NCI-H345 treated with DMSO at 0.1 percent for 48 hours (cell line): Measurements from ENCODE around the gene TUBG1.
A peak's percentile ranks its signal among the peaks of the same experiment; 100 is the strongest.

Source experiments
- DNase-seq: peaks from one replicate; lab custom pipeline; 2025; ENCODE audit not compliant: unreplicated experiment; lab: John Stamatoyannopoulos, UW

The TUBG1 gene

DNA sequence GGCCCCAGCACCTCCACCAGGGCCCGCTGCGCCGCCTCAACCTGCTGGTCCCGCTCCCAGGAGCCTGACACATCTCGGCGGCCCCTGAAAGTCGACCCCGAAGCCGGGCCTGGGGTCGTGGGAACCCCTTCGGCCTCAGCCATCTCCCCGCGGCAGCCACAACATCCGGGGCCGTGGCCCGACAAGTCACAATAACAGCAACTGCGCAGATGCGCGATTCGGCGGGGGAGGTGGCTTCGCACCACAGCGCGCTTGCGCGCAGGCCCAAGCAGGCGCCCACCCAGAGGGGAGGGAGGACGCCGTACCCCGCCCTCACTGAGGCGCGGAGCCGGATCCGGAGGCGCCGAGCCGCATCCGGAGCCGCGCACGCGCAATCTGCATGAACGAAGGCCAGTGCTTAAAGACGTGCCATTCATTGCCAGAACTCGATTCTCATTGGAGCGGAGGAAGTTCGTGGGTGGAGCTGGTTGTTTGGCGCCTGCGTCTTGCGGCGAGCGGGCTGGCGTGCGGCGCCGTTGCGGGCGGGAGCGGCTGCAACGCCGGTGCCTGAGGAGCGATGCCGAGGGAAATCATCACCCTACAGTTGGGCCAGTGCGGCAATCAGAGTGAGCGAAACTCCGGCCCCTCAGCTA lies at the start of gene TUBG1, which contains the start of gene RETREG3:
Gene TUBG1, plus strand, starts transcription at position 502 of the 632 bp plus-strand sequence. Its CDS starts 55 bp downstream, at position 557.
Gene RETREG3, minus strand, starts transcription at position 193 of the 632 bp plus-strand sequence. Its CDS starts 50 bp downstream, at position 143.
- DNase-seq, result peak; percentile 98

DNA sequence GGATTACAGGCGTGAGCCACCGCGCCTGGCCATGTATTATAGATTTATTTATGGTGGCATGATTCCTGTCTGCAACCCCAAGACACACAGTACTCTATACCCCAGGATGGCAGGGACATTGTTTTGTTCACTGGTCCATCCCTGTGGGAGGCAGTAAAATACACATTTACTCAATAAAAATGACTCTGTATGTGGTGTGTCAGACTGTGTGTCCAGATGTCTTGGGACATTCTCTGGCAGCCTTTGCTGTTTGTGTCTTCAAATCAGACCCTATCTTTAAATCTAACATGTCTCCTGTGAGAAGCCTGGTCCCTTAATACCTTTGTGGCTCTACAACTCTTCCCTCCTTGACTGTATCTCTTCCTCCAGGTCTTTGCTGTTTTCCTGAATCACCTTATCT lies 49.2 kb upstream of the TUBG1 start:
- no peak for DNase-seq

DNA sequence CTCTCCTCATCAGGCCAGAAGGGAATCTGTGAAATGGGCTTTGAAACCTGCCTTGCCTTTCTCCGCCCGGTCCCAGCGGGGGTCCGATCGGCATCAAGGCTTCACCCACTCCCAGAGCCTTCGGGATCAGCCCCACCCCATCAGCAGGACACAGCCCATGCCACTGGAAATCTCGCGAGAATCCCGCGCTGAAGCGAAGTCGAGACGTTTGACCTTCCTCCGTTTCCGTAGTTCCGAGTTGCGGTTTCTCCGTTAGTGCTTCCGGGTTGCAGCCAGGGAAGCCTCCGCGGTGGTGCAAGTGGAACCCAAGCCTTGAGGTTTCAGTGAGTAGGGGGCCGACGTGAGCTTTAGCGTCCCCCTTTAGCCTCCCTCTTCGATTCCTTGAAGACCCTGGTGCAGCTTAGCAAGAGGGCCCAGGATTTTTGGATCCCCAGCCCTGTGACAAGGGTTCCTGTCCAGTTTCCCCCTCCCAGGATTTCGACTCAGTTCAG lies 47.5 kb upstream of the TUBG1 start, which contains the start of gene COASY:
Gene COASY, plus strand, starts transcription at position 252 of the 491 bp plus-strand sequence. CDS start 475 bp downstream, outside the sequence.
- DNase-seq, result peak; percentile 93

- no peak for DNase-seq
Measured at GRCh38 chr17:42562388-42563142, 46.9 kb upstream of the TUBG1 start.

DNA sequence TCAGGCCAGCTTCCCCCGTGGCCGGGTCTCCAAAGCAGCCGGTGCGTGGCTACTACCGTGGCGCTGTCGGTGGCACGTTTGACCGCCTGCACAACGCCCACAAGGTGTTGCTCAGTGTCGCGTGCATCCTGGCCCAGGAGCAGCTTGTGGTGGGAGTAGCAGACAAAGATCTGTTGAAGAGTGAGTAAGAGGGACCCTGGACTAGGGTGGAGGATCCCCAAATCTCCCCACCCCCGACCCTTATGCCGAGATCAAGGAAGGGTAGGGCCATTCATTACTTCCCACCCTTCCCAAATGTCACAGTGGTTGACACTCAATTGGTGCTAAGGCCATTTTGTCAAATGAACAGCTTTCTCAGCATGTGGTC lies 46.4 kb upstream of the TUBG1 start:
- no peak for DNase-seq

DNA sequence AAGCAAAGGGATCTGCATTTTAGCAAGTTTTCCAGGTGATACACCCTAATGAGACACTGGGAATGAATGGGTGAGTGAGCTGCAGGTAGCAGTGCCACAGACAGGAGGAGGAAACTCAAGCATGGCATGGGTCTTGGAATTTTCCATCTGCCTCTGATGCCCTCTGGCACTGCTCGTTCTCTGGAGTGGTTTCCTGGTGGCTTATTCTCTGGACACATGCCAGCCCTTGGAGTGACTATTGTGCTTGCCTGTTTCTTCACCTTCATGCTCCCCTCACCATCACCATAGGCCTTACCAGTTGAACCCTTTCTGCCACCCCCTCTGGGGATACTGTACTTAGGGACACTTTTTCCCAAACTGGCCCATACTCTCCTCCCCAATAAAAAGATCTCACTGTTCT lies 45.9 kb upstream of the TUBG1 start:
- DNase-seq, result no peak

DNA sequence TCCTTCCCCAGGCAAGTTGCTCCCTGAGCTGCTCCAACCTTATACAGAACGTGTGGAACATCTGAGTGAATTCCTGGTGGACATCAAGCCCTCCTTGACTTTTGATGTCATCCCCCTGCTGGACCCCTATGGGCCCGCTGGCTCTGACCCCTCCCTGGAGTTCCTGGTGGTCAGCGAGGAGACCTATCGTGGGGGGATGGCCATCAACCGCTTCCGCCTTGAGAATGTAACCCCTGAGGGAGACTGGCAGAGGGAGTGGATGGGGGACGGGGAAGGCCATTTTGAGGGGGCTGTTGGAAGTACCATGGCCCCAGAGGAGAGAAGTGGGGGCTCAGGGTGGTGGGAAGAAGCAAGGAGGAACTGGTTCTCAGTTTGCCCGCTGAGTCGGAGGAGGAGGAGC lies 45.5 kb upstream of the TUBG1 start:
- DNase-seq, result no peak

GRCh38 chr17:42564815-42565522 lies 44.5 kb upstream of the TUBG1 start:
- DNase-seq, result no peak

- no peak for DNase-seq
Measured at GRCh38 chr17:42565523-42566214, 43.8 kb upstream of the TUBG1 start.

GRCh38 chr17:42566215-42566882 lies 43.1 kb upstream of the TUBG1 start:
- DNase-seq, result no peak

DNA sequence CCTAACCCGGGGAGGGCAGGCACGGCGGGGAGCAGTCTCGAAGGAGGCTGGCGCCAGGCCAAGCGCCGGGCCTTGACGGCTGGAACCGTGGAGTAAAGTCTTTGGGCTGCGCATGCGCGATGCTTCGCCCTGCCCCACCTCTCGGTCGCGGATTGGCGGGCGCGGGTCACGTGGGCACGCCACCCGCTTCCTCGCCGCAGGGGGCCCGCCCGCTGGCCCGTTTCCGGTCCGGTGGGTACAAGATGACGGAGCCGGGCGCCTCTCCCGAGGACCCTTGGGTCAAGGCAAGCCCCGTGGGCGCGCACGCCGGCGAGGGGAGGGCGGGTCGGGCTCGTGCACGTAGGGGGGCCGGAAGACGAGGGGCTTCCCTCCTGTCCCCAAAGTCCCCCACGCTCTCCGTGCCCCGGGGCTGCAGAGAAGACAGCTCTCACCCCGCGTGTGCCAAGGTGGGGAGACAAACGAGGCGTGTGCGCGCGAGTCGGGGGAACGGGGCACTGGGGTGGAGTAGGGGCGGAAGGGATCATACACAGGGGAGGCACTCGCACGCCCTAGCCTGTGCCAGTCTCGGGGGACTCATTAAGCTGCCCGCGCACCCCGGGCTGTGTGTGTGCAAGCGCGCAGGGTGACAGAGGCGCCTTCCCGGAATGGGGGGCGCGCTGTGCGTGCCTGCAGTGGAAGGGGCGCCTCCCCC lies 42.5 kb upstream of the TUBG1 start, which contains the start of gene MLX:
Gene MLX, plus strand, starts transcription at position 218 of the 691 bp plus-strand sequence. Its CDS starts 25 bp downstream, at position 243.
- peak; percentile 87 for DNase-seq

GRCh38 chr17:42568341-42569111 lies 41.0 kb upstream of the TUBG1 start:
- DNase-seq, result no peak

- no peak for DNase-seq
Measured at GRCh38 chr17:42571435-42572225, 37.9 kb upstream of the TUBG1 start.

DNA sequence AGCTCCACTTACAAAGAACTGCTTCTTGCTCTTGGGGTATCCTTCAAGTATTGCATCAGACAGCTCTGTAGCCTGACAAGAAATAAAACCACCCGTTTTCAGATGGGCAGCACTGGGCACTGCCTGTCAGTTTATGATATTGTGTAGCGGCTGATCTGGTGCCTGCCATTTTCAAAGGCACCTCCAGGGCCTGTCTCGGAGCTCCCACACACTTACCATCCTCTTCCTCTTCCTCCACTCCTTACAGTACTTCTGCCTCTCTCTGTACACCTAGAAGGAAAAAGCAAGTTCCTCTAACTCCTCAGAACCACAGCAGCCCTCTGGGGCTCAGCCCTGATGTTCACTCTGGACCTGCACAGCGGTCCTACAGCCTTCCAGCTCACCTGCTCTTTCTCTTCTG lies 36.4 kb upstream of the TUBG1 start:
- DNase-seq, result no peak

- DNase-seq, result no peak
Measured at GRCh38 chr17:42574463-42574862, 35.0 kb upstream of the TUBG1 start.

GRCh38 chr17:42577140-42577531 lies 32.3 kb upstream of the TUBG1 start:
- no peak for DNase-seq

GRCh38 chr17:42577532-42578281 lies 31.8 kb upstream of the TUBG1 start, which contains the start of gene PSMC3IP:
Gene PSMC3IP (minus strand): TSS chr17:42577729. CDS start chr17:42577686, 43 bp downstream.
- DNase-seq, result peak; percentile 91
